OCI-LY7 (cell line): ENCODE data around the gene MID1. TPM values are rescaled to one million over a fixed set of nuclear protein-coding genes. Genes with fewer than 3 reads are reported as not detected.

Source experiments
- BruUV-seq: library from RNA; stranded (reverse); fragments of 400-500 nt; replicated peaks from 2 replicates; lab custom pipeline; 2021; lab: Mats Ljungman, UMichigan
- CTCF ChIA-PET: fragments of 300-600 bp; sonication (Branson Sonifier 250); formaldehyde crosslinking; loops from one replicate; lab custom pipeline; 2022; ENCODE audit warnings: antibody characterized with exemption; ENCODE audit not compliant: unreplicated experiment; lab: Charles Lee
- POLR2A ChIA-PET: fragments of 300-600 bp; sonication (Branson Sonifier 250); formaldehyde crosslinking; loops from one replicate; lab custom pipeline; 2022; ENCODE audit warnings: antibody characterized with exemption; lab: Charles Lee
- DNase-seq: peaks from one replicate; pipeline ENCODE4 v3.0.0-alpha.2; 2015; ENCODE audit warnings: low spot score
- H2AFZ ChIP-seq: fragments of 200-600 bp; sonication (generic), shearing (Covaris generic); 2 replicates; pipeline ENCODE4 v1.6.1; 2014; ENCODE audit warnings: mild to moderate bottlenecking, antibody characterized with exemption, low read length, moderate library complexity
- H3K27ac ChIP-seq: fragments of 200-600 bp; sonication (generic); 2 replicates; pipeline ENCODE4 v1.5.1; 2014; ENCODE audit warnings: mixed run types, low read depth, mild to moderate bottlenecking, moderate library complexity, low read length, inconsistent platforms; ENCODE audit not compliant: poor library complexity, severe bottlenecking
- H3K36me3 ChIP-seq: fragments of 200-600 bp; sonication (generic); 2 replicates; pipeline ENCODE4 v1.6.1; 2014; ENCODE audit warnings: mild to moderate bottlenecking, antibody characterized with exemption, low read length, moderate library complexity, mixed read lengths; ENCODE audit not compliant: insufficient read depth
- H3K4me1 ChIP-seq: fragments of 200-600 bp; sonication (generic); 2 replicates; pipeline ENCODE4 v1.5.1; 2014; ENCODE audit warnings: mild to moderate bottlenecking, low read length; ENCODE audit not compliant: insufficient read depth, poor library complexity, severe bottlenecking
- H3K4me2 ChIP-seq: fragments of 200-600 bp; sonication (generic); 2 replicates; pipeline ENCODE4 v1.6.1; 2014; ENCODE audit warnings: mild to moderate bottlenecking, low read length
- H3K4me3 ChIP-seq: fragments of 200-600 bp; sonication (generic); 2 replicates; pipeline ENCODE4 v1.5.1; 2014; ENCODE audit warnings: mild to moderate bottlenecking, low read depth, low read length; ENCODE audit not compliant: poor library complexity, severe bottlenecking
- H3K79me2 ChIP-seq: fragments of 200-600 bp; sonication (generic); 2 replicates; pipeline ENCODE4 v1.6.1; 2016; ENCODE audit warnings: low read depth, mild to moderate bottlenecking, low read length, moderate library complexity, mixed read lengths; ENCODE audit not compliant: insufficient read depth
- H3K9me2 ChIP-seq: fragments of 200-600 bp; sonication (generic); 2 replicates; pipeline ENCODE4 v1.6.1; 2016; ENCODE audit warnings: mild to moderate bottlenecking, low read length, mixed read lengths; ENCODE audit not compliant: insufficient read depth
- H3K9me3 ChIP-seq: fragments of 200-600 bp; sonication (generic); 2 replicates; pipeline ENCODE4 v1.6.1; 2014; ENCODE audit warnings: mild to moderate bottlenecking, mixed run types, low read length, mixed read lengths
- H4K20me1 ChIP-seq: fragments of 200-600 bp; sonication (generic); 2 replicates; pipeline ENCODE4 v1.6.1; 2014; ENCODE audit warnings: mild to moderate bottlenecking, antibody characterized with exemption, low read length, moderate library complexity, mixed read lengths; ENCODE audit not compliant: insufficient read depth
- CTCF ChIP-seq: fragments of 200-600 bp; sonication (generic); conservative IDR thresholded peaks from 2 replicates; pipeline ENCODE4 v1.5.1; 2014; ENCODE audit warnings: mild to moderate bottlenecking, antibody characterized with exemption, low read length, moderate library complexity, mixed read lengths
- EZH2phosphoT487 ChIP-seq: fragments of 200-600 bp; sonication (generic); IDR thresholded peaks from 2 replicates; pipeline ENCODE4 v1.6.1; 2018; ENCODE audit warnings: low read depth, borderline replicate concordance, mild to moderate bottlenecking, mixed run types, antibody characterized with exemption, low read length, moderate library complexity, mixed read lengths
- intact Hi-C: fragments of 100-400 bp; cut with micrococcal nuclease; formaldehyde crosslinking; loops from one replicate; pipeline ENCODE4 v1.10.0; 2022; ENCODE audit not compliant: unreplicated experiment
- total RNA-seq, 2 experiments: library from RNA; depleted of rRNA in 1 of 2; stranded (reverse); fragments of >200 nt in 1 of 2; shearing (Covaris generic) in 1 of 2; gene quantifications; 2 replicates each; pipeline ENCODE4 v1.2.3, GENCODE V29; 2014 to 2022

MID1 gene
- total RNA-seq, 2 experiments from 2014 or later, result 0.76 to 1.0 TPM

- Histone ChIP-seq H3K79me2 (no peaks in the 10 kb centered on the region), H3K9me3 (no peaks in the 10 kb centered on the region), H3K4me2 (no peak overlapping the region), H3K4me1 (no peaks in the 10 kb centered on the region), H4K20me1 (no peaks in the 10 kb centered on the region), H3K27ac (no peak overlapping the region), H2AFZ (no peak overlapping the region), H3K9me2 (no peaks in the 10 kb centered on the region), H3K4me3 (no peak overlapping the region), H3K36me3 (no peaks in the 10 kb centered on the region)
- TF ChIP-seq EZH2phosphoT487 (no peak), CTCF (no peak)
- CTCF ChIA-PET, result no interaction called here
- intact Hi-C loops, result no loop called here
- no peak for DNase-seq
- BruUV-seq, result no TSS peak
- POLR2A ChIA-PET, result interaction anchor here (0.5 kb wide), 1 partner anchor 131 kb away, joined by 3 read pairs; no protein-coding TSS in a partner anchor
These were observed 140.9 kb downstream of the MID1 start for GRCh38 chrX:10479508-10479907.

GRCh38 chrX:10477525-10477924, 142.9 kb downstream of the MID1 start:
- no peak overlapping the region for H2AFZ ChIP-seq
- TF ChIP-seq CTCF (no peak), EZH2phosphoT487 (no peak)
- DNase-seq, result no peak
- no peaks in the 10 kb centered on the region for H4K20me1 ChIP-seq
- intact Hi-C loops, result no loop called here
- CTCF ChIA-PET, result no interaction called here
- H3K79me2 ChIP-seq, result no peaks in the 10 kb centered on the region
- H3K36me3 ChIP-seq, result no peaks in the 10 kb centered on the region
- H3K9me2 ChIP-seq, result no peaks in the 10 kb centered on the region
- no peak overlapping the region for H3K4me2 ChIP-seq
- no peak overlapping the region for H3K4me3 ChIP-seq
- BruUV-seq, result no TSS peak
- H3K9me3 ChIP-seq, result no peaks in the 10 kb centered on the region
- POLR2A ChIA-PET, result no interaction called here
- no peak overlapping the region for H3K27ac ChIP-seq
- no peaks in the 10 kb centered on the region for H3K4me1 ChIP-seq

GRCh38 chrX:10474913-10475568, 145.3 kb downstream of the MID1 start:
- no peaks in the 10 kb centered on the region for H3K79me2 ChIP-seq
- no peak overlapping the region for H3K4me2 ChIP-seq
- intact Hi-C loops, result no loop called here
- CTCF ChIA-PET, result no interaction called here
- DNase-seq, result no peak
- no TSS peak for BruUV-seq
- no peaks in the 10 kb centered on the region for H4K20me1 ChIP-seq
- no peaks in the 10 kb centered on the region for H3K36me3 ChIP-seq
- H3K9me3 ChIP-seq, result no peaks in the 10 kb centered on the region
- H3K27ac ChIP-seq, result no peak overlapping the region
- no peak overlapping the region for H3K4me3 ChIP-seq
- H3K9me2 ChIP-seq, result no peaks in the 10 kb centered on the region
- POLR2A ChIA-PET, result no interaction called here
- no peak overlapping the region for H2AFZ ChIP-seq
- no peaks in the 10 kb centered on the region for H3K4me1 ChIP-seq
- TF ChIP-seq CTCF, result no peak
- TF ChIP-seq EZH2phosphoT487, result no peak
